ENCODE results near the gene RTN4RL1. TPM values are rescaled to one million over a fixed set of nuclear protein-coding genes. Genes with fewer than 3 reads are reported as not detected.

RTN4RL1 gene
- total and polyA plus RNA-seq, 9 of the 15 experiments (the other 6 are each of a cell fraction or from before 2014, with no cell fraction given): 0.04 to 0.06 (median 0.04) TPM; not detected in 5

DNA sequence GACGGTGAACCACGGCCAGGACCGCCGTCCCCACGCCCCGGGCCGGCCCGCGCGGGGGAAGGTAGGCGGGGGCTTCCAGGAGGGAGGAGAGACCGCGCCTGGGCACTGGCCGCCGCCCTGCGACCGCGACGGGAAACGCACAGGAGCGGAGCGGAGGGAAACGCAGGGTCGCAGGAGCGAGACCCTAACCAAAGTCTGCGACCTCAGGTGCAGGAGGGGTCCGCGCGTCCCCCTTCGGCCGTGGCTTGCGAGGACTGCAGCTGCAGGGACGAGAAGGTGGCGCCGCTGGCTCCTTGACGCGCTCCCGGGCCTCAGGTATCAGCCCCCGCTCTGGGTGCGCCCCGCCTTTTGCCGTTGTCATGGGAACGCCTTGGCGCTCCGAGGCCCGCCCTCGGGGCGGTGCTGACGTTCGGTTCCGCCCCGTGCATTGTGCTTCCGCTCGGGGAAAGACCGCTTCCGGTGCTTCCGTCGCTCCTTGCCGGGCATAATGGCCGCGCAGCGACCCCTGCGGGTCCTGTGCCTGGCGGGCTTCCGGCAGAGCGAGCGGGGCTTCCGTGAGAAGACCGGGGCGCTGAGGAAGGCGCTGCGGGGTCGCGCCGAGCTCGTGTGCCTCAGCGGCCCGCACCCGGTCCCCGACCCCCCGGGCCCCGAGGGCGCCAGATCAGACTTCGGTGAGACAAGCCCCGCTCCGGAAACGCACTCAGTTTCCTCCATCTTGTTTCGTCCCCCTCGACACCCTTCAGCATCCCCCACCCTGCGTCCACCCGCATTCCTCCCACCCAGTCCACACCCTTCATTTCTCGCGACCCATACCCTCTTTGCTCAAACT, 16.6 kb upstream of the RTN4RL1 start, which contains the start of gene OVCA2 (continued):
- TF ChIP-seq, protein P1, sequence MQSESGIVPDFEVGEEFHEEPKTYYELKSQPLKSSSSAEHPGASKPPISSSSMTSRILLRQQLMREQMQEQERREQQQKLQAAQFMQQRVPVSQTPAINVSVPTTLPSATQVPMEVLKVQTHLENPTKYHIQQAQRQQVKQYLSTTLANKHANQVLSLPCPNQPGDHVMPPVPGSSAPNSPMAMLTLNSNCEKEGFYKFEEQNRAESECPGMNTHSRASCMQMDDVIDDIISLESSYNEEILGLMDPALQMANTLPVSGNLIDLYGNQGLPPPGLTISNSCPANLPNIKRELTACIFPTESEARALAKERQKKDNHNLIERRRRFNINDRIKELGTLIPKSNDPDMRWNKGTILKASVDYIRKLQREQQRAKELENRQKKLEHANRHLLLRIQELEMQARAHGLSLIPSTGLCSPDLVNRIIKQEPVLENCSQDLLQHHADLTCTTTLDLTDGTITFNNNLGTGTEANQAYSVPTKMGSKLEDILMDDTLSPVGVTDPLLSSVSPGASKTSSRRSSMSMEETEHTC (IDR thresholded peaks at IDR 0.05): no peak
- TF ChIP-seq ZNF830 (CRISPR knock-in tag; IDR thresholded peaks at IDR 0.05): no peak
- TF ChIP-seq CREM (IDR thresholded peaks at IDR 0.05; ENCODE audit: low read depth): peak; percentile 87
- TF ChIP-seq FUS (optimal IDR thresholded peaks at IDR 0.05; ENCODE audit: low read depth, low read length): no peak
- peak; percentile 77 for TF ChIP-seq KLF1 (tag; IDR thresholded peaks at IDR 0.05)
- no peak for TF ChIP-seq HIVEP1 (CRISPR knock-in tag; IDR thresholded peaks at IDR 0.05)
- TF ChIP-seq GABPB1 (CRISPR knock-in tag; IDR thresholded peaks at IDR 0.05): peak; percentile 99
- no peak for TF ChIP-seq ETV6 (IDR thresholded peaks at IDR 0.05; ENCODE audit: borderline replicate concordance in 1 of 2, low read depth in 2 of 2, low read length in 1 of 2)
- TF ChIP-seq ETV6 (CRISPR knock-in tag; IDR thresholded peaks at IDR 0.05; ENCODE audit: borderline replicate concordance): no peak
- TF ChIP-seq SIN3A (IDR thresholded peaks at IDR 0.05; ENCODE audit: borderline replicate concordance in 2 of 2, control insufficient read depth in 1 of 2, low read depth in 2 of 2, low read length in 2 of 2): no peak
- peak; percentile 98 for TF ChIP-seq RFX1 (IDR thresholded peaks at IDR 0.05)
- TF ChIP-seq SRF (CRISPR knock-in tag; IDR thresholded peaks at IDR 0.05): peak in 1 of 2 experiments; percentile 59; a peak in 2 of 4 replicates
- TF ChIP-seq, protein P2, sequence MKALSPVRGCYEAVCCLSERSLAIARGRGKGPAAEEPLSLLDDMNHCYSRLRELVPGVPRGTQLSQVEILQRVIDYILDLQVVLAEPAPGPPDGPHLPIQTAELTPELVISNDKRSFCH (CRISPR knock-in tag; IDR thresholded peaks at IDR 0.05): no peak
- TF ChIP-seq, protein P2 (tag; IDR thresholded peaks at IDR 0.05): 0 out of 2 replicates have a peak, but pooled peaks have one; percentile 32
- no peak for TF ChIP-seq TEAD2 (tag; IDR thresholded peaks at IDR 0.05)
- TF ChIP-seq, protein P3, sequence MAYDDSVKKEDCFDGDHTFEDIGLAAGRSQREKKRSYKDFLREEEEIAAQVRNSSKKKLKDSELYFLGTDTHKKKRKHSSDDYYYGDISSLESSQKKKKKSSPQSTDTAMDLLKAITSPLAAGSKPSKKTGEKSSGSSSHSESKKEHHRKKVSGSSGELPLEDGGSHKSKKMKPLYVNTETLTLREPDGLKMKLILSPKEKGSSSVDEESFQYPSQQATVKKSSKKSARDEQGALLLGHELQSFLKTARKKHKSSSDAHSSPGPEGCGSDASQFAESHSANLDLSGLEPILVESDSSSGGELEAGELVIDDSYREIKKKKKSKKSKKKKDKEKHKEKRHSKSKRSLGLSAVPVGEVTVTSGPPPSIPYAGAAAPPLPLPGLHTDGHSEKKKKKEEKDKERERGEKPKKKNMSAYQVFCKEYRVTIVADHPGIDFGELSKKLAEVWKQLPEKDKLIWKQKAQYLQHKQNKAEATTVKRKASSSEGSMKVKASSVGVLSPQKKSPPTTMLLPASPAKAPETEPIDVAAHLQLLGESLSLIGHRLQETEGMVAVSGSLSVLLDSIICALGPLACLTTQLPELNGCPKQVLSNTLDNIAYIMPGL (CRISPR knock-in tag; IDR thresholded peaks at IDR 0.05): 0 out of 2 replicates have a peak, but pooled peaks have one; percentile 58
